CD4-positive, alpha-beta memory T cell (primary cell): ENCODE data around the gene ABCA2. TPM values are rescaled to one million over a fixed set of nuclear protein-coding genes. Genes with fewer than 3 reads are reported as not detected.

Experiments used
- CTCF ChIA-PET: fragments of 350-600 bp; sonication (Branson Sonifier 250); formaldehyde crosslinking; loops from one replicate; lab custom pipeline; 2021; ENCODE audit warnings: inconsistent platforms; ENCODE audit not compliant: partially characterized antibody; lab: Charles Lee
- POLR2A ChIA-PET: fragments of 350-600 bp; sonication (Branson Sonifier 250); formaldehyde crosslinking; loops from one replicate; lab custom pipeline; 2021; ENCODE audit not compliant: partially characterized antibody; lab: Charles Lee
- DNase-seq, 5 donors: peaks; one replicate each; pipeline versions ENCODE4 v3.0.0 to v3.0.0-alpha.2; 2020 to 2022; ENCODE audit warnings: mixed read lengths in 1 of 5
- H3K27ac ChIP-seq: one replicate; pipeline ENCODE4 v1.7.0; 2013; ENCODE audit warnings: low read depth, low read length
- H3K27me3 ChIP-seq: 2 replicates; pipeline ENCODE4 v1.7.0; 2013; ENCODE audit warnings: mild to moderate bottlenecking, low read length, moderate library complexity; ENCODE audit not compliant: insufficient read depth
- H3K36me3 ChIP-seq: 2 replicates; pipeline ENCODE4 v1.7.0; 2013; ENCODE audit warnings: mild to moderate bottlenecking, low read length, moderate library complexity; ENCODE audit not compliant: insufficient read depth
- H3K4me1 ChIP-seq: 2 replicates; pipeline ENCODE4 v1.7.0; 2013; ENCODE audit warnings: mild to moderate bottlenecking, low read length, moderate library complexity; ENCODE audit not compliant: insufficient read depth
- H3K4me3 ChIP-seq, 2 donors: one replicate each; pipeline ENCODE4 v1.7.0; 2013; ENCODE audit warnings: low read length in 2 of 2, mild to moderate bottlenecking in 1 of 2
- H3K9me3 ChIP-seq, 2 donors: one replicate each; pipeline ENCODE4 v1.7.0; 2013; ENCODE audit warnings: low read length in 2 of 2, control low read depth in 1 of 2; ENCODE audit not compliant: control insufficient read depth in 1 of 2
- H3K27ac Mint-ChIP-seq, 7 donors: one replicate each; pipeline ENCODE4 v1.8.0; 2020 to 2021; ENCODE audit warnings: mixed read lengths in 7 of 7, mild to moderate bottlenecking in 6 of 7, inconsistent platforms in 3 of 7, moderate library complexity in 3 of 7
- H3K27me3 Mint-ChIP-seq, 2 donors: one replicate each; pipeline ENCODE4 v1.8.0; 2020 to 2021; ENCODE audit warnings: mixed read lengths in 2 of 2
- H3K36me3 Mint-ChIP-seq, 2 donors: one replicate each; pipeline ENCODE4 v1.8.0; 2020 to 2021; ENCODE audit warnings: mixed read lengths in 2 of 2, inconsistent platforms in 1 of 2, mild to moderate bottlenecking in 1 of 2
- H3K4me1 Mint-ChIP-seq, 4 donors: one replicate each; pipeline ENCODE4 v1.8.0; 2020 to 2021; ENCODE audit warnings: mixed read lengths in 4 of 4, mild to moderate bottlenecking in 1 of 4
- H3K4me3 Mint-ChIP-seq, 8 donors: one replicate each; pipeline ENCODE4 v1.8.0; 2020 to 2021; ENCODE audit warnings: mixed read lengths in 8 of 8, mild to moderate bottlenecking in 7 of 8, moderate library complexity in 6 of 8, inconsistent platforms in 3 of 8
- H3K9me3 Mint-ChIP-seq, 8 donors: one replicate each; pipeline ENCODE4 v1.8.0; 2020 to 2021; ENCODE audit warnings: mixed read lengths in 8 of 8, mild to moderate bottlenecking in 5 of 8, inconsistent platforms in 3 of 8, moderate library complexity in 1 of 8
- intact Hi-C: fragments of 100-400 bp; cut with micrococcal nuclease; formaldehyde crosslinking; loops from one replicate; pipeline ENCODE4 v1.15.1; 2023
- polyA plus RNA-seq, 2 donors: library from polyadenylated mRNA; unstranded; fragments of 300-500 nt; fragmentation: Illumina TruSeq; gene quantifications; one replicate each; pipeline ENCODE4 v1.2.3, GENCODE V29; 2021
- total RNA-seq, 2 experiments: library from RNA; stranded (reverse); gene quantifications; one replicate each; pipeline ENCODE4 v1.2.3, GENCODE V29; 2021

The ABCA2 gene
- total and polyA plus RNA-seq, 4 experiments from 2014 or later = 2.6 to 68.6 (median 37.3) TPM

GRCh38 chr9:137021568-137021978 lies 6.5 kb downstream of the ABCA2 start:
- CTCF ChIA-PET = interaction anchor here (0.8 to 1.6 kb wide), 7 partner anchors 8 to 202 kb away, joined by 3 to 10 read pairs (median 3); no protein-coding TSS in a partner anchor
- intact Hi-C loops = loop anchor here (10.0 kb wide), 1 partner anchor 47 kb away; the partner anchor contains the start of gene PTGDS
- H3K27ac Mint-ChIP-seq = peak overlapping the region in 4 of 7 donors; percentile 66 to 89 (median 80)

GRCh38 chr9:137020771-137021567 lies 7.1 kb downstream of the ABCA2 start:
- H3K4me1 ChIP-seq = peaks cover 8% of the 10 kb centered on the region
- Mint-ChIP-seq H3K4me3 (no peak overlapping the region), H3K36me3 (peaks cover 5 to 12% of the 10 kb centered on the region in 2 donors), H3K4me1 (peaks cover 1 to 10% (median 4%) of the 10 kb centered on the region in 4 donors), H3K27ac (peak overlapping the region in 1 of 7 donors; percentile 71), H3K9me3 (peaks cover 0 to 3% (median 0%) of the 10 kb centered on the region in 8 donors), H3K27me3 (no peaks in the 10 kb centered on the region)
- H3K27ac ChIP-seq = no peak overlapping the region
- H3K36me3 ChIP-seq = peaks cover 3% of the 10 kb centered on the region
- no peak overlapping the region for H3K4me3 ChIP-seq
- no peaks in the 10 kb centered on the region for H3K9me3 ChIP-seq
- intact Hi-C loops = loop anchor here (10.0 kb wide), 1 partner anchor 46 kb away; the partner anchor contains the start of gene PTGDS
- DNase-seq = no peak
- CTCF ChIA-PET = interaction anchor here (0.8 to 1.5 kb wide), 7 partner anchors 8 to 201 kb away, joined by 3 to 10 read pairs (median 3); no protein-coding TSS in a partner anchor
- H3K27me3 ChIP-seq = no peaks in the 10 kb centered on the region
- POLR2A ChIA-PET = interaction anchor here (0.9 to 2.2 kb wide), 5 partner anchors 11 to 50 kb away, joined by 3 to 10 read pairs (median 5); partner anchors contain the start of genes CLIC3, FUT7 and SAPCD2

More at GRCh38 chr9:137021568-137021978, 6.5 kb downstream of the ABCA2 start:
- H3K4me3 ChIP-seq = no peak overlapping the region
- peaks cover 1 to 12% (median 5%) of the 10 kb centered on the region in 4 donors for H3K4me1 Mint-ChIP-seq
- no peaks in the 10 kb centered on the region for H3K27me3 Mint-ChIP-seq
- peak overlapping the region; percentile 15 for H3K27ac ChIP-seq
- H3K4me3 Mint-ChIP-seq = no peak overlapping the region
- peaks cover 14% of the 10 kb centered on the region for H3K4me1 ChIP-seq
- no peak for DNase-seq
- peaks cover 0 to 3% (median 0%) of the 10 kb centered on the region in 8 donors for H3K9me3 Mint-ChIP-seq
- POLR2A ChIA-PET = interaction anchor here (0.9 to 2.2 kb wide), 5 partner anchors 10 to 49 kb away, joined by 3 to 10 read pairs (median 5); partner anchors contain the start of genes CLIC3, FUT7 and SAPCD2
- H3K27me3 ChIP-seq = no peaks in the 10 kb centered on the region
- H3K9me3 ChIP-seq = no peaks in the 10 kb centered on the region
- H3K36me3 Mint-ChIP-seq = peaks cover 5 to 12% of the 10 kb centered on the region in 2 donors
- H3K36me3 ChIP-seq = no peaks in the 10 kb centered on the region

- Histone ChIP-seq H3K27ac (no peak overlapping the region), H3K27me3 (no peaks in the 10 kb centered on the region), H3K4me3 (no peak overlapping the region), H3K36me3 (peaks cover 6% of the 10 kb centered on the region), H3K4me1 (peaks cover 2% of the 10 kb centered on the region), H3K9me3 (no peaks in the 10 kb centered on the region)
- Mint-ChIP-seq H3K9me3 (peaks cover 0 to 3% (median 0%) of the 10 kb centered on the region in 8 donors), H3K36me3 (peaks cover 5 to 12% of the 10 kb centered on the region in 2 donors), H3K4me3 (no peak overlapping the region), H3K27me3 (no peaks in the 10 kb centered on the region), H3K27ac (peak overlapping the region in 1 of 7 donors; percentile 27), H3K4me1 (peaks cover 1 to 10% (median 4%) of the 10 kb centered on the region in 4 donors)
- CTCF ChIA-PET = interaction anchor here (0.8 to 1.5 kb wide), 3 partner anchors 9 to 27 kb away, joined by 3 to 10 read pairs (median 3); no protein-coding TSS in a partner anchor
- POLR2A ChIA-PET = interaction anchor here (2.1 to 2.2 kb wide), 2 partner anchors 16 to 23 kb away, joined by 8 to 10 read pairs; partner anchors contain the start of gene CLIC3
- intact Hi-C loops = loop anchor here (10.0 kb wide), 1 partner anchor 45 kb away; the partner anchor contains the start of gene PTGDS
- no peak for DNase-seq
These were observed 8.0 kb downstream of the ABCA2 start for GRCh38 chr9:137019891-137020683.

GRCh38 chr9:137018761-137019559 lies 9.1 kb downstream of the ABCA2 start:
- ChIA-PET POLR2A (no interaction called here), CTCF (interaction anchor here (0.8 to 1.5 kb wide), 3 partner anchors 11 to 14 kb away, joined by 3 read pairs; no protein-coding TSS in a partner anchor)
- no peaks in the 10 kb centered on the region for H3K27me3 Mint-ChIP-seq
- intact Hi-C loops = no loop called here
- Histone ChIP-seq H3K27me3 (no peaks in the 10 kb centered on the region), H3K36me3 (peaks cover 8% of the 10 kb centered on the region), H3K4me1 (no peaks in the 10 kb centered on the region), H3K27ac (no peak overlapping the region), H3K9me3 (no peaks in the 10 kb centered on the region), H3K4me3 (no peak overlapping the region)
- peak overlapping the region in 1 of 7 donors; percentile 11 for H3K27ac Mint-ChIP-seq
- peaks cover 0 to 3% (median 0%) of the 10 kb centered on the region in 8 donors for H3K9me3 Mint-ChIP-seq
- H3K4me3 Mint-ChIP-seq = no peak overlapping the region
- DNase-seq = no peak
- peaks cover 5 to 15% of the 10 kb centered on the region in 2 donors for H3K36me3 Mint-ChIP-seq
- H3K4me1 Mint-ChIP-seq = peaks cover 1 to 5% (median 4%) of the 10 kb centered on the region in 4 donors

GRCh38 chr9:137017791-137018497 lies 10.1 kb downstream of the ABCA2 start:
- H3K36me3 ChIP-seq = peaks cover 8% of the 10 kb centered on the region
- CTCF ChIA-PET = interaction anchor here (1.5 kb wide), 3 partner anchors 12 to 16 kb away, joined by 3 read pairs; no protein-coding TSS in a partner anchor
- intact Hi-C loops = no loop called here

More at GRCh38 chr9:137017791-137018497, 10.1 kb downstream of the ABCA2 start:
- H3K4me3 Mint-ChIP-seq = no peak overlapping the region
- POLR2A ChIA-PET = interaction anchor here (0.8 kb wide), 1 partner anchor 24 kb away, joined by 4 read pairs; no protein-coding TSS in a partner anchor
- no peaks in the 10 kb centered on the region for H3K27me3 Mint-ChIP-seq
- H3K36me3 Mint-ChIP-seq = peaks cover 5 to 15% of the 10 kb centered on the region in 2 donors
- peaks cover 0 to 3% (median 0%) of the 10 kb centered on the region in 8 donors for H3K9me3 Mint-ChIP-seq
- no peak overlapping the region for H3K27ac Mint-ChIP-seq
- Histone ChIP-seq H3K27me3 (no peaks in the 10 kb centered on the region), H3K4me1 (no peaks in the 10 kb centered on the region), H3K9me3 (no peaks in the 10 kb centered on the region), H3K27ac (no peak overlapping the region), H3K4me3 (no peak overlapping the region)
- H3K4me1 Mint-ChIP-seq = peaks cover 1 to 5% (median 4%) of the 10 kb centered on the region in 4 donors
- no peak for DNase-seq
